HCT116 (cell line): ENCODE data around the gene PEAK1. TPM values are rescaled to one million over a fixed set of nuclear protein-coding genes. Genes with fewer than 3 reads are reported as not detected.

Source experiments
- ATAC-seq: fragments of 200-7000 bp; cut with Tn5 transposase; 2 replicates; pipeline ENCODE4 v1.9.1; 2020; ENCODE audit warnings: mild to moderate bottlenecking, moderate library complexity
- BruUV-seq: library from RNA; stranded (reverse); fragments of 400-500 nt; replicated peaks from 2 replicates; lab custom pipeline; 2021; lab: Mats Ljungman, UMichigan
- CTCF ChIA-PET: fragments of 300-600 bp; sonication (Branson Sonifier 250); formaldehyde crosslinking; loops from one replicate; lab custom pipeline; 2021; ENCODE audit warnings: antibody characterized with exemption; lab: Charles Lee
- POLR2A ChIA-PET: fragments of 300-600, 350-600 bp; sonication (Branson Sonifier 250); formaldehyde crosslinking; loops from one replicate; lab custom pipeline; 2021; ENCODE audit warnings: antibody characterized with exemption; lab: Charles Lee
- RAD21 ChIA-PET, 2 experiments: fragments of 300-600 bp; sonication (Branson Sonifier 250); formaldehyde crosslinking; loops; one replicate each; lab custom pipeline; 2023; ENCODE audit warnings: low total read pairs in 2 of 2; ENCODE audit not compliant: uncharacterized antibody in 2 of 2, unreplicated experiment in 2 of 2, low non-redundant PET in 1 of 2; lab: Charles Lee
- DNase-seq: peaks from one replicate; pipeline ENCODE4 v3.0.0-alpha.2; 2010; ENCODE audit warnings: low read depth, low spot score
- H2AFZ ChIP-seq: fragments of 200-600 bp; shearing (Covaris generic), sonication (generic); 2 replicates; pipeline ENCODE4 v1.6.1; 2017; ENCODE audit warnings: low read depth, mixed run types, mixed read lengths, antibody characterized with exemption, low read length; ENCODE audit not compliant: poor library complexity, severe bottlenecking
- H3K27ac ChIP-seq: 2 replicates; pipeline ENCODE4 v1.5.1; 2012; ENCODE audit warnings: low read depth, low read length
- H3K27me3 ChIP-seq: fragments of 200-600 bp; sonication (generic); 2 replicates; pipeline ENCODE4 v1.6.1; 2016; ENCODE audit warnings: mixed run types, low read length, mixed read lengths; ENCODE audit not compliant: insufficient read depth
- H3K36me3 ChIP-seq, 2 experiments: fragments of 200-500 bp in 1 of 2; fragments of 200-600 bp in 1 of 2; sonication (Bioruptor generic) in 1 of 2; sonication (generic) in 1 of 2; 2 replicates each; pipeline versions ENCODE4 v1.5.1 to v1.6.1; 2014 to 2016; ENCODE audit warnings: low read length in 2 of 2, inconsistent platforms in 1 of 2, mixed read lengths in 1 of 2, mixed run types in 1 of 2; ENCODE audit not compliant: insufficient read depth in 2 of 2, control insufficient read depth in 1 of 2
- H3K4me1 ChIP-seq, 2 experiments: fragments of 200-600 bp in 1 of 2; sonication (generic) in 1 of 2; 2 replicates each; pipeline versions ENCODE4 v1.5.1 to v1.6.1; 2012 to 2017; ENCODE audit warnings: low read length in 2 of 2, inconsistent platforms in 1 of 2, mild to moderate bottlenecking in 1 of 2, mixed read lengths in 1 of 2, mixed run types in 1 of 2, moderate library complexity in 1 of 2; ENCODE audit not compliant: insufficient read depth in 2 of 2, control insufficient read depth in 1 of 2
- H3K4me2 ChIP-seq: fragments of 200-600 bp; sonication (generic); 2 replicates; pipeline ENCODE4 v1.6.1; 2017; ENCODE audit warnings: mixed run types, low read length, mixed read lengths
- H3K4me3 ChIP-seq, 2 experiments: fragments of 200-600 bp in 1 of 2; sonication (generic) in 1 of 2; replicated peaks in 1 of 2; 2 replicates each; pipeline ENCODE4 v1.5.1; 2011 to 2016; ENCODE audit warnings: low read length in 2 of 2, control low read depth in 1 of 2, low read depth in 1 of 2, mild to moderate bottlenecking in 1 of 2, mixed read lengths in 1 of 2, mixed run types in 1 of 2
- H3K79me2 ChIP-seq: fragments of 200-600 bp; sonication (generic); 2 replicates; pipeline ENCODE4 v1.6.1; 2017; ENCODE audit warnings: mild to moderate bottlenecking, mixed run types, low read length, moderate library complexity, mixed read lengths; ENCODE audit not compliant: insufficient read depth
- H3K9ac ChIP-seq: fragments of 200-600 bp; sonication (generic); 2 replicates; pipeline ENCODE4 v1.6.1; 2016; ENCODE audit warnings: low read length, mixed read lengths
- H3K9me2 ChIP-seq: fragments of 200-600 bp; sonication (generic), shearing (Covaris generic); 2 replicates; pipeline ENCODE4 v1.6.1; 2017; ENCODE audit warnings: mixed run types, mild to moderate bottlenecking, moderate library complexity; ENCODE audit not compliant: insufficient read depth
- H3K9me3 ChIP-seq, 2 experiments: fragments of 200-500 bp in 1 of 2; fragments of 200-600 bp in 1 of 2; sonication (Bioruptor generic) in 1 of 2; sonication (generic) in 1 of 2; 2 replicates each; pipeline ENCODE4 v1.6.1; 2014 to 2017; ENCODE audit warnings: low read length in 2 of 2, mixed read lengths in 2 of 2, inconsistent platforms in 1 of 2, low read depth in 1 of 2, mild to moderate bottlenecking in 1 of 2, mixed run types in 1 of 2, moderate library complexity in 1 of 2; ENCODE audit not compliant: control insufficient read depth in 1 of 2, insufficient read depth in 1 of 2
- H4K20me1 ChIP-seq: fragments of 200-600 bp; sonication (generic), shearing (Covaris generic); 2 replicates; pipeline ENCODE4 v1.6.1; 2017; ENCODE audit warnings: mixed run types, mild to moderate bottlenecking, moderate library complexity; ENCODE audit not compliant: insufficient read depth
- ATF3 ChIP-seq: IDR thresholded peaks from 2 replicates; pipeline ENCODE4 v1.6.1; 2012
- CBX3 ChIP-seq: IDR thresholded peaks from 2 replicates; pipeline ENCODE4 v1.6.1; 2012; ENCODE audit warnings: low read depth
- EGR1 ChIP-seq: IDR thresholded peaks from 2 replicates; pipeline ENCODE4 v1.6.1; 2012; ENCODE audit warnings: low read depth
- EZH2 ChIP-seq: fragments of 200-600 bp; sonication (generic); IDR thresholded peaks from 2 replicates; pipeline ENCODE4 v1.6.1; 2017; ENCODE audit warnings: antibody characterized with exemption, mixed run types
- EZH2phosphoT487 ChIP-seq: fragments of 200-600 bp; IDR thresholded peaks from 2 replicates; pipeline ENCODE4 v1.6.1; 2018; ENCODE audit warnings: antibody characterized with exemption, borderline replicate concordance
- JUND ChIP-seq: IDR thresholded peaks from 2 replicates; pipeline ENCODE4 v1.6.1; 2012
- MAX ChIP-seq: IDR thresholded peaks from 2 replicates; pipeline ENCODE4 v1.6.1; 2012
- POLR2A ChIP-seq: IDR thresholded peaks from 2 replicates; pipeline ENCODE4 v1.7.0; 2011; ENCODE audit warnings: borderline replicate concordance; ENCODE audit not compliant: insufficient read depth, insufficient read length; ENCODE audit errors: extremely low read depth
- POLR2AphosphoS5 ChIP-seq: IDR thresholded peaks from 2 replicates; pipeline ENCODE4 v1.6.1; 2011; ENCODE audit warnings: mild to moderate bottlenecking, low read depth, low read length, moderate library complexity
- RAD21 ChIP-seq: IDR thresholded peaks from 2 replicates; pipeline ENCODE4 v1.6.1; 2012; ENCODE audit warnings: low read depth, mild to moderate bottlenecking
- REST ChIP-seq: IDR thresholded peaks from 2 replicates; pipeline ENCODE4 v1.6.1; 2012; ENCODE audit warnings: low read depth
- SIN3A ChIP-seq: IDR thresholded peaks from 2 replicates; pipeline ENCODE4 v1.6.1; 2012; ENCODE audit warnings: low read depth
- SP1 ChIP-seq: IDR thresholded peaks from 2 replicates; pipeline ENCODE4 v1.6.1; 2012; ENCODE audit warnings: low read depth
- SRF ChIP-seq: IDR thresholded peaks from 2 replicates; pipeline ENCODE4 v1.6.1; 2012; ENCODE audit warnings: low read depth
- TCF7L2 ChIP-seq: IDR thresholded peaks from 2 replicates; pipeline ENCODE4 v1.7.0; 2011; ENCODE audit warnings: borderline replicate concordance, inconsistent platforms; ENCODE audit not compliant: insufficient read depth, insufficient read length; ENCODE audit errors: extremely low read depth
- YY1 ChIP-seq: IDR thresholded peaks from 2 replicates; pipeline ENCODE4 v1.6.1; 2011; ENCODE audit warnings: low read length, low read depth, moderate library complexity, mild to moderate bottlenecking; ENCODE audit not compliant: insufficient replicate concordance; ENCODE audit errors: extremely low read depth
- ZNF274 ChIP-seq: fragments of 200-500 bp; sonication (Bioruptor generic); IDR thresholded peaks from 2 replicates; pipeline ENCODE4 v1.6.1; 2014; ENCODE audit warnings: mild to moderate bottlenecking, low read depth, low read length, inconsistent platforms
- intact Hi-C: fragments of 100-400 bp; cut with micrococcal nuclease; formaldehyde crosslinking; loops from 2 replicates; pipeline ENCODE4 v1.10.0; 2022
- total RNA-seq: library from RNA; stranded (reverse); gene quantifications from one replicate; pipeline ENCODE4 v1.2.1, GENCODE V29; 2021; ENCODE audit not compliant: unreplicated experiment
- TF ChIP-seq, protein P1 (sequence below): IDR thresholded peaks from 2 replicates; pipeline ENCODE4 v1.6.1; 2011; ENCODE audit warnings: mild to moderate bottlenecking, low read length, moderate library complexity; ENCODE audit not compliant: insufficient replicate concordance; ENCODE audit errors: extremely low read depth

The PEAK1 gene
- total RNA-seq, 1 experiment from 2014 or later: 23.4 TPM

DNA sequence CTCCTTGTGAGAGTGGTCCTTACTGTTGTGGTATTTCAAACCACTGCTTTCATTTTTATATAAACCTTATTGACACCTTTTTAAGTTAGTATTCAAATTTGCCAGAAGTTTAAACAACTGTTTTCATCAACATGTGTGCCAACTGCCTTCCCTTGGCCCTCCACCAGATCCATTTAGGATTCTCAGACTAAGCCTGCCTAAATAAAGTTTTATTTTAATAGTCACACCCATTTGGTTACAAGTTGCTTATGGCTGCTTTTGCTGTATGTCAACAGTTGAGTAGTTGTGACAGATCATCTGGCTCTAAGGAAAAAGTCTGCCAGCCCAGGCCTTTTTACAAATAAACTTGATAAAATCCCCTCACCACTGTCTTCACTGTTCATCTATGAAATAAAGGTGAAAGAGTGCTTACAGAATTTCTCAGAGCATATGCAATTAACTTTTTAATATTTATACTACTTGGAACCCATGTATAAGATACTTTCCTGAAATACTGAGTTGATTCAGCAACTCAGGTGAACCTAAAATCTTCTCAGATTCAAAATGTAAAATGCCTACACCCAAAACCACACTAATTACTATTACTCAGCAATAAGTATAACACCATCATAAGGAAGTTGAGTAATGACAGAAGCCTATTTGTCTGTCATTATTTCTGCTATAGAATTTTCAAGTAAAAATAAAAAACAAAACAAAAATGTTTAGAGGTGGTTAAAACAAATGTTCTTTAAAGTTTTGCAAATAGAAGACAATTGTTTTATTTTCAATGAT lies 35.1 kb downstream of the PEAK1 start:
- intact Hi-C loops: no loop called here
- H3K4me3 ChIP-seq: no peak overlapping the region
- no peak overlapping the region for H3K27ac ChIP-seq
- no peaks in the 10 kb centered on the region for H3K9me3 ChIP-seq
- ChIA-PET POLR2A (no interaction called here), CTCF (no interaction called here), RAD21 (no interaction called here)
- no peak overlapping the region for H2AFZ ChIP-seq
- BruUV-seq: no TSS peak
- DNase-seq: no peak
- TF ChIP-seq EZH2: no peak
- no peak for TF ChIP-seq POLR2A
- no peak for TF ChIP-seq JUND
- TF ChIP-seq MAX: no peak
- TF ChIP-seq SRF: no peak
- TF ChIP-seq ATF3: no peak
- no peak for TF ChIP-seq TCF7L2
- TF ChIP-seq CBX3: no peak
- TF ChIP-seq, protein P1, sequence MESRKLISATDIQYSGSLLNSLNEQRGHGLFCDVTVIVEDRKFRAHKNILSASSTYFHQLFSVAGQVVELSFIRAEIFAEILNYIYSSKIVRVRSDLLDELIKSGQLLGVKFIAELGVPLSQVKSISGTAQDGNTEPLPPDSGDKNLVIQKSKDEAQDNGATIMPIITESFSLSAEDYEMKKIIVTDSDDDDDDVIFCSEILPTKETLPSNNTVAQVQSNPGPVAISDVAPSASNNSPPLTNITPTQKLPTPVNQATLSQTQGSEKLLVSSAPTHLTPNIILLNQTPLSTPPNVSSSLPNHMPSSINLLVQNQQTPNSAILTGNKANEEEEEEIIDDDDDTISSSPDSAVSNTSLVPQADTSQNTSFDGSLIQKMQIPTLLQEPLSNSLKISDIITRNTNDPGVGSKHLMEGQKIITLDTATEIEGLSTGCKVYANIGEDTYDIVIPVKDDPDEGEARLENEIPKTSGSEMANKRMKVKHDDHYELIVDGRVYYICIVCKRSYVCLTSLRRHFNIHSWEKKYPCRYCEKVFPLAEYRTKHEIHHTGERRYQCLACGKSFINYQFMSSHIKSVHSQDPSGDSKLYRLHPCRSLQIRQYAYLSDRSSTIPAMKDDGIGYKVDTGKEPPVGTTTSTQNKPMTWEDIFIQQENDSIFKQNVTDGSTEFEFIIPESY: no peak
- no peak for TF ChIP-seq YY1
- no peak for TF ChIP-seq SIN3A
- no peak for TF ChIP-seq POLR2AphosphoS5
- TF ChIP-seq EZH2phosphoT487: no peak
- TF ChIP-seq RAD21: no peak
- no peak for TF ChIP-seq ZNF274
- TF ChIP-seq EGR1: no peak
- no peak for TF ChIP-seq SP1
- no peak for TF ChIP-seq REST
- no peak for ATAC-seq
- H3K4me2 ChIP-seq: no peak overlapping the region
- H3K27me3 ChIP-seq: no peaks in the 10 kb centered on the region
- H4K20me1 ChIP-seq: no peaks in the 10 kb centered on the region
- H3K9me2 ChIP-seq: no peaks in the 10 kb centered on the region
- H3K36me3 ChIP-seq: no peaks in the 10 kb centered on the region
- no peaks in the 10 kb centered on the region; the same call in 1 of the 2 replicates for H3K79me2 ChIP-seq
- no peaks in the 10 kb centered on the region for H3K4me1 ChIP-seq
- no peak overlapping the region for H3K9ac ChIP-seq
